ENCODE measurements around the gene CD84. TPM values are rescaled to one million over a fixed set of nuclear protein-coding genes. Genes with fewer than 3 reads are reported as not detected.

The CD84 gene
- total RNA-seq, 2 experiments from 2014 or later, result 18.1 to 20.1 TPM

DNA sequence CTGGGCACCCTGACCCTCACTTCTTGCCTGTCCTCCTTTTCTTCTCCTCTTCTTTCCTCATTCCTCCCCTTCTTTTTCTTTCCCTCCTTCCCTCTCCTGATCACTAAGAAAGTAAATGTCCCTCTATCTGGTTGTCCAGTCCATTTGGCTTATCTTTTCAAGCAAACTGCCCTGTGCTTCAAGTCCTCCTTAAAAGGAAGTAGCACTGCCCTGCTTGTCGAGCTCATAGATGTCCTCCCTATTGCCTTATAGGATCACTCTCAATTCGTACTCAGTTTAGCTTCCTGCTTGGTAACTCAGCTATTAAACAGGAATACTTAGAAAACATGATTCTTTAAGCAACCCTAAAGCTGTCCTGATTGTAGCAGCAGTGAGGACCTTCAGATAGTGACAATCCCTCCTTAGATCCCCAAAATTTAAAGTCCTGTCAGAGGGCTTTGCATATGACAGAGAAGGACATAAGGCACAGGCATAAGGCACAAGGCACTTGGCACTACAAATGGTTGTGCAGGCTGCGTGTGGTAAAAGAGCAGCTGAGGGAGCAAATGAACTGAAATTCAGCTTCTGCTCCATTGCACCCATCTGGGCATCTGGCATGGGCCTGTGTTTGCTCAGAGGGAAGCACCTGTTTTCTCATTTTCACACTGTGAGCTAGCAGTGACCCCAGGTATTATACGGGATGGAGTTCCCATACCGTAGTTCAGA lies 30.2 kb downstream of the CD84 start:
- Mint-ChIP-seq H3K27me3 (no peaks in the 10 kb centered on the region), H3K4me3 (no peak overlapping the region), H3K36me3 (ENCODE audit: low read depth) (peaks cover 52% of the 10 kb centered on the region), H3K9me3 (no peaks in the 10 kb centered on the region), H3K27ac (no peak overlapping the region), H3K4me1 (ENCODE audit: low read depth) (peaks cover 39% of the 10 kb centered on the region)
- ChIA-PET CTCF (interaction anchor here (1.0 to 14.7 kb wide), 5 partner anchors 9 to 60 kb away, joined by 3 to 191 read pairs (median 13); no protein-coding TSS in a partner anchor), POLR2A (interaction anchor here (2.1 kb wide), 1 partner anchor 10 kb away, joined by 5 read pairs; no protein-coding TSS in a partner anchor)
- intact Hi-C loops (cut with micrococcal nuclease), result no loop called here
- TF ChIP-seq, protein P1, sequence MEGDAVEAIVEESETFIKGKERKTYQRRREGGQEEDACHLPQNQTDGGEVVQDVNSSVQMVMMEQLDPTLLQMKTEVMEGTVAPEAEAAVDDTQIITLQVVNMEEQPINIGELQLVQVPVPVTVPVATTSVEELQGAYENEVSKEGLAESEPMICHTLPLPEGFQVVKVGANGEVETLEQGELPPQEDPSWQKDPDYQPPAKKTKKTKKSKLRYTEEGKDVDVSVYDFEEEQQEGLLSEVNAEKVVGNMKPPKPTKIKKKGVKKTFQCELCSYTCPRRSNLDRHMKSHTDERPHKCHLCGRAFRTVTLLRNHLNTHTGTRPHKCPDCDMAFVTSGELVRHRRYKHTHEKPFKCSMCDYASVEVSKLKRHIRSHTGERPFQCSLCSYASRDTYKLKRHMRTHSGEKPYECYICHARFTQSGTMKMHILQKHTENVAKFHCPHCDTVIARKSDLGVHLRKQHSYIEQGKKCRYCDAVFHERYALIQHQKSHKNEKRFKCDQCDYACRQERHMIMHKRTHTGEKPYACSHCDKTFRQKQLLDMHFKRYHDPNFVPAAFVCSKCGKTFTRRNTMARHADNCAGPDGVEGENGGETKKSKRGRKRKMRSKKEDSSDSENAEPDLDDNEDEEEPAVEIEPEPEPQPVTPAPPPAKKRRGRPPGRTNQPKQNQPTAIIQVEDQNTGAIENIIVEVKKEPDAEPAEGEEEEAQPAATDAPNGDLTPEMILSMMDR (IDR thresholded peaks at IDR 0.05), result no peak
- no peak for ATAC-seq
- DNase-seq, result no peak

DNA sequence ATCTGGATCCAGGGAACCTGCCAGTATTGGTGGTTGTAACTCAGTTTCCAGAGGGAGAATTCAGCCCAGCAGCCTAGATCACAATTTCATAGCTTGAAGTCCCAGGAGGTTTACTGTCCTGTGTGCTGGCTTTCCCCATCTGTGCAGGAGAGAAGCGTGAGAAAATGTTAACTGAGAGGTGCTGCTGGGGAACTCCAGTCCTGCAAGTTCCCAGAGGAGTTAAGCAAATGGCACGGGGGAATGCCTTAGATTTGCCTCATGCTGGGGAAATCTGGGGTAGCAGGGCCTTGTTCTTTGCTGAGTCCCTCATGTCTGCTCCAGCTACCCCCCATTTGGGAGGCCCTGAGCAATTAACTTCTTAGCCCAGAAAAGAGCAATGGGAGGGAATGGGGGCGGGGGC lies 31.1 kb downstream of the CD84 start:
- H3K27ac Mint-ChIP-seq, result peak overlapping the region; percentile 14
- peaks cover 38% of the 10 kb centered on the region for H3K4me1 Mint-ChIP-seq (ENCODE audit: low read depth)
- ChIA-PET CTCF (interaction anchor here (1.6 to 14.7 kb wide), 3 partner anchors 14 to 61 kb away, joined by 3 to 191 read pairs (median 100); no protein-coding TSS in a partner anchor), POLR2A (no interaction called here)
- intact Hi-C loops (cut with micrococcal nuclease), result no loop called here
- no peaks in the 10 kb centered on the region for H3K9me3 Mint-ChIP-seq
- no peak overlapping the region for H3K4me3 Mint-ChIP-seq
- H3K27me3 Mint-ChIP-seq, result no peaks in the 10 kb centered on the region
- DNase-seq (no peak), ATAC-seq (no peak)
- H3K36me3 Mint-ChIP-seq (ENCODE audit: low read depth), result peaks cover 48% of the 10 kb centered on the region
- TF ChIP-seq, protein P1 (IDR thresholded peaks at IDR 0.05), result no peak

DNA sequence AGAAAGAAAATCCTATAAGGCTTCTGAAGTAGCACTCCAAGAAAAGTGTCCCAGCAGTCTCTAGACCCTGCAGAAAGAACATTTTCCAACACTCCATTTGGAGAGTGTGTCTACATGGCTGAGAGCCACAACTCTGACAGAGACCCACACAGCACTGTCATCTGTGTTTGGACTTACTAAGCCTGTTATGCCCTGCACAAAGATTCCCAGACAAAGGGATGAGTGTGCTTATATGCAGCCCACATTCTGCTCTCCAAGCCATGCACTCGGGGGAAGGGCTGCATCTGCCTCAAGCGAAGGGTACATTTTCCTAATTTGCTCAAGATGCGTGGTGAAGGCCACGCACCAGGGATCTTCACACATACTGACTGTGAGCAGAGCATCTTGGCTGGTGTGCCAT lies 31.9 kb downstream of the CD84 start:
- intact Hi-C loops (cut with micrococcal nuclease), result no loop called here
- peaks cover 37% of the 10 kb centered on the region for H3K4me1 Mint-ChIP-seq (ENCODE audit: low read depth)
- H3K27me3 Mint-ChIP-seq, result no peaks in the 10 kb centered on the region
- H3K27ac Mint-ChIP-seq, result no peak overlapping the region
- no peak for DNase-seq
- TF ChIP-seq, protein P1 (IDR thresholded peaks at IDR 0.05), result no peak
- CTCF ChIA-PET, result interaction anchor here (1.2 to 14.7 kb wide), 3 partner anchors 9 to 62 kb away, joined by 3 to 191 read pairs (median 100); no protein-coding TSS in a partner anchor
- POLR2A ChIA-PET, result interaction anchor here (1.1 kb wide), 1 partner anchor 64 kb away, joined by 4 read pairs; no protein-coding TSS in a partner anchor
- no peaks in the 10 kb centered on the region for H3K9me3 Mint-ChIP-seq
- no peak overlapping the region for H3K4me3 Mint-ChIP-seq
- H3K36me3 Mint-ChIP-seq (ENCODE audit: low read depth), result peaks cover 40% of the 10 kb centered on the region
- no peak for ATAC-seq

DNA sequence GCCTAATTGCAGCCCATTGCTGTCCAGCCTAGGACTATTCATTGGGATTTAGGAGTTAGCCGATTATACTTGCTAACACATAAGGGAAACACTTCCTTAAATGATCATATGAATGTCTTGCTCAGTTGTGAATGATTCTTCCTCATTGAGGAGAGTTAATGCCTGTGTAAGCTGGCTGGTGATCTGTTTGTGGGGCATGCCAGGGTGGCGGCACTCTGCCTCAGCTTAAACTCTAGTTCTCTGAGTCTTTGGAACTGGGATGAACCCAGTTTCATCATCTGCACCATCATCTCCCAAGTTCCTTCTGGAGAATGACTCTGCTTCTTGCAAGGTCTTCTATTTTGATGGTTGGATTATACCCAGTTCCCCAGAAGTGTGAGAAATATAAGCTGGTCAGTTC lies 32.4 kb downstream of the CD84 start:
- H3K4me3 Mint-ChIP-seq, result no peak overlapping the region
- CTCF ChIA-PET, result interaction anchor here (1.2 to 14.7 kb wide), 3 partner anchors 9 to 62 kb away, joined by 3 to 191 read pairs (median 100); no protein-coding TSS in a partner anchor
- H3K27me3 Mint-ChIP-seq, result no peaks in the 10 kb centered on the region
- peaks cover 41% of the 10 kb centered on the region for H3K4me1 Mint-ChIP-seq (ENCODE audit: low read depth)
- DNase-seq (no peak), ATAC-seq (no peak)
- no peaks in the 10 kb centered on the region for H3K9me3 Mint-ChIP-seq
- H3K36me3 Mint-ChIP-seq (ENCODE audit: low read depth), result peaks cover 36% of the 10 kb centered on the region
- intact Hi-C loops (cut with micrococcal nuclease), result no loop called here
- TF ChIP-seq, protein P1 (IDR thresholded peaks at IDR 0.05), result no peak
- no peak overlapping the region for H3K27ac Mint-ChIP-seq
- POLR2A ChIA-PET, result interaction anchor here (1.1 kb wide), 2 partner anchors 64 to 130 kb away, joined by 3 to 4 read pairs; no protein-coding TSS in a partner anchor

DNA sequence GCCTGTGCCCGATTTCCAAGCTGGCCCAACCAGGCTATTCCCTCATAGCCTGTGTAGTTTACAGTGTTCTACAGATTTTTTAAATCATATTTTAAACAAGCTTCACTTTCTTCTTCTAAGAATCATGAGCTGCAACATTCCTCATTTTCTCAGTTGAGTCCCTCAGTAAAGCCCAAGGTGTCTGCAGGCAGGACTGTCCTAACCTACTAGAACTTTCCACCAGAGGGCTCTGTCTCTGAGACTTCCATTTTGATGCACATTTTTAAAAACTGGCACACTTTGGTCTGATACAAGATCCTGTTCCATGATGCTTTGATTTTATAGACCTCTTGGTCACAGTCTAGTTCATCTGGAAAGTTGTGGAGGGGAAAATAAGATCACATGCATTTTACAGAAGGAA lies 34.6 kb downstream of the CD84 start:
- Mint-ChIP-seq H3K4me1 (ENCODE audit: low read depth) (peaks cover 62% of the 10 kb centered on the region), H3K27ac (peak overlapping the region; percentile 86), H3K36me3 (ENCODE audit: low read depth) (peaks cover 24% of the 10 kb centered on the region), H3K9me3 (no peaks in the 10 kb centered on the region), H3K4me3 (no peak overlapping the region), H3K27me3 (no peaks in the 10 kb centered on the region)
- intact Hi-C loops (cut with micrococcal nuclease), result loop anchor here (2.0 kb wide), 1 partner anchor 62 kb away; no protein-coding TSS in a partner anchor
- TF ChIP-seq, protein P1 (IDR thresholded peaks at IDR 0.05), result peak; percentile 62
- POLR2A ChIA-PET, result interaction anchor here (0.6 to 2.2 kb wide), 5 partner anchors 7 to 116 kb away, joined by 3 to 5 read pairs (median 4); no protein-coding TSS in a partner anchor
- CTCF ChIA-PET, result interaction anchor here (0.6 to 14.7 kb wide), 28 partner anchors 8 to 120 kb away, joined by 3 to 191 read pairs (median 4); partner anchors contain the start of gene SLAMF6
- ATAC-seq, result peak; percentile 41
- no peak for DNase-seq

Measured in activated CD8-positive, alpha-beta T cell treated with anti-CD3 and anti-CD28 coated beads for 36 hours (primary cell).